Transverse colon (tissue), 4 donors: Measurements from ENCODE around the gene NYNRIN. TPM values are rescaled to one million over a fixed set of nuclear protein-coding genes. Genes with fewer than 3 reads are reported as not detected.
"Not testable (repeated sequence)": the region's sequence is repeated elsewhere in the genome, so short reads cannot be mapped to it uniquely, and the experiment has no call there.

Experiments used
- DNase-seq: peaks from one replicate; pipeline ENCODE4 v3.0.0-alpha.2; 2019
- H3K27ac ChIP-seq, 4 donors: fragments of 200-600 bp; sonication (generic); 2 replicates each; pipeline ENCODE4 v1.5.1; 2016 to 2018; ENCODE audit warnings: inconsistent platforms in 4 of 4
- H3K27me3 ChIP-seq: fragments of 200-600 bp; sonication (generic); 2 replicates; pipeline ENCODE4 v1.5.1; 2017; ENCODE audit warnings: inconsistent platforms
- H3K36me3 ChIP-seq, 4 donors: fragments of 200-600 bp; sonication (generic); 2 replicates each; pipeline ENCODE4 v1.5.1; 2017 to 2019; ENCODE audit warnings: inconsistent platforms in 4 of 4
- H3K4me1 ChIP-seq, 4 donors: fragments of 200-600 bp; sonication (generic); 2 replicates each; pipeline ENCODE4 v1.5.1; 2017 to 2020; ENCODE audit warnings: inconsistent platforms in 4 of 4
- H3K4me3 ChIP-seq, 4 donors: fragments of 200-600 bp; sonication (generic); 1 replicate in 1 of 4; 2 replicates in 3 of 4; pipeline versions ENCODE4 v1.5.1 to v1.6.1; 2017 to 2019; ENCODE audit warnings: inconsistent platforms in 4 of 4
- H3K9me3 ChIP-seq, 2 donors: fragments of 200-600 bp; sonication (generic); 2 replicates each; pipeline ENCODE4 v1.5.1; 2017 to 2019; ENCODE audit warnings: inconsistent platforms in 2 of 2
- CTCF ChIP-seq, 5 experiments: fragments of 200-600 bp in 3 of 5; fragments of 450-650 bp in 2 of 5; sonication (generic) in 3 of 5; IDR thresholded peaks; 1 replicate in 2 of 5; 2 replicates in 3 of 5; pipeline ENCODE4 v1.5.1; 2016 to 2017; ENCODE audit warnings: antibody characterized with exemption in 5 of 5, inconsistent platforms in 3 of 5, mild to moderate bottlenecking in 2 of 5, moderate library complexity in 1 of 5
- EP300 ChIP-seq: sonication (generic); formaldehyde crosslinking; IDR thresholded peaks from one replicate; pipeline ENCODE4 v1.6.1; 2017; ENCODE audit warnings: antibody characterized with exemption, low read depth
- POLR2A ChIP-seq: fragments of 450-650 bp; IDR thresholded peaks from one replicate; pipeline ENCODE4 v1.6.1; 2016; ENCODE audit warnings: antibody characterized with exemption, mild to moderate bottlenecking, moderate library complexity
- POLR2AphosphoS5 ChIP-seq, 3 donors: sonication (generic); formaldehyde crosslinking; IDR thresholded peaks; one replicate each; pipeline ENCODE4 v1.6.1; 2016; ENCODE audit warnings: antibody characterized with exemption in 3 of 3
- WGBS, 2 donors: methylation state at CpG; one replicate each; pipeline ENCODE4 v1.1.5; 2018; ENCODE audit warnings: low coverage in 1 of 2; 5-methylcytosine and 5-hydroxymethylcytosine counted together
- in situ Hi-C, 4 donors: fragments of 200-750 bp; cut with MboI; loops; one replicate each; pipeline versions ENCODE4 v1.15.0 to v1.15.1; 2017; ENCODE audit warnings: low sequenced_read_pairs in 3 of 4, low pct_ligation_motif_present in 1 of 4, low pct_unique_long_range_greater_than_20kb in 1 of 4
- intact Hi-C: fragments of 100-400 bp; cut with DNase I; formaldehyde crosslinking; loops from one replicate; pipeline ENCODE4 v1.15.1; 2023; ENCODE audit warnings: low total_unique reads
- total RNA-seq, 4 donors: library from RNA; depleted of rRNA; stranded (reverse); fragments of >200 nt; gene quantifications; one replicate each; pipeline ENCODE4 v1.1.0, GENCODE V29; 2016

NYNRIN gene
- total RNA-seq, 4 donors from 2014 or later = 2.6 to 11.4 (median 9.0) TPM

GRCh38 chr14:24382064-24382371 is 16.8 kb upstream of the NYNRIN start:
- Histone ChIP-seq H3K27me3 (no peaks in the 10 kb centered on the region), H3K9me3 (no peaks in the 10 kb centered on the region), H3K4me3 (no peak overlapping the region), H3K36me3 (no peaks in the 10 kb centered on the region), H3K27ac (no peak overlapping the region), H3K4me1 (peaks cover 0 to 7% (median 0%) of the 10 kb centered on the region in 4 donors)
- in situ Hi-C loops = no loop called here
- intact Hi-C loops = no loop called here
- no peak for DNase-seq
- TF ChIP-seq POLR2A (no peak), EP300 (no peak), CTCF (IDR thresholded peaks at IDR 0.05) (no peak)
- WGBS, 2 donors = 80 to 90% methylated on average over 2 to 4 of the region's 4 CpGs

GRCh38 chr14:24384169-24384568 is 14.6 kb upstream of the NYNRIN start:
- no peak for DNase-seq
- no peaks in the 10 kb centered on the region for H3K36me3 ChIP-seq
- no peak overlapping the region for H3K4me3 ChIP-seq
- in situ Hi-C loops = no loop called here
- no peaks in the 10 kb centered on the region for H3K4me1 ChIP-seq
- H3K9me3 ChIP-seq = no peaks in the 10 kb centered on the region
- no peaks in the 10 kb centered on the region for H3K27me3 ChIP-seq
- intact Hi-C loops = no loop called here
- TF ChIP-seq EP300 = no peak
- no peak for TF ChIP-seq CTCF (IDR thresholded peaks at IDR 0.05)
- TF ChIP-seq POLR2A = no peak
- no peak for TF ChIP-seq POLR2AphosphoS5 (IDR thresholded peaks at IDR 0.05)
- 87 to 96% methylated on average over 4 of the region's 4 CpGs for WGBS, 2 donors
- H3K27ac ChIP-seq = no peak overlapping the region

GRCh38 chr14:24385524-24385923 is 13.3 kb upstream of the NYNRIN start:
- Histone ChIP-seq H3K9me3 (no peaks in the 10 kb centered on the region), H3K4me1 (no peaks in the 10 kb centered on the region), H3K36me3 (no peaks in the 10 kb centered on the region), H3K27ac (no peak overlapping the region), H3K27me3 (no peaks in the 10 kb centered on the region), H3K4me3 (no peak overlapping the region)
- no peak for TF ChIP-seq POLR2AphosphoS5 (IDR thresholded peaks at IDR 0.05)
- TF ChIP-seq POLR2A = no peak
- TF ChIP-seq CTCF (IDR thresholded peaks at IDR 0.05) = no peak
- no peak for TF ChIP-seq EP300
- 74 to 78% methylated on average over 3 to 4 of the region's 4 CpGs for WGBS, 2 donors
- in situ Hi-C loops (no loop called here), intact Hi-C loops (no loop called here)
- DNase-seq = no peak

GRCh38 chr14:24387009-24387345 is 11.8 kb upstream of the NYNRIN start:
- no peaks in the 10 kb centered on the region for H3K36me3 ChIP-seq
- in situ Hi-C loops (no loop called here), intact Hi-C loops (no loop called here)
- 67 to 80% methylated on average over 2 of the region's 2 CpGs for WGBS, 2 donors
- H3K9me3 ChIP-seq = no peaks in the 10 kb centered on the region
- peaks cover 0 to under 1% (median 0%) of the 10 kb centered on the region in 4 donors for H3K4me1 ChIP-seq
- no peaks in the 10 kb centered on the region for H3K27me3 ChIP-seq
- no peak overlapping the region for H3K27ac ChIP-seq
- TF ChIP-seq POLR2AphosphoS5 (IDR thresholded peaks at IDR 0.05) (no peak), POLR2A (no peak), EP300 (no peak), CTCF (IDR thresholded peaks at IDR 0.05) (no peak)
- DNase-seq = no peak
- H3K4me3 ChIP-seq = no peak overlapping the region

GRCh38 chr14:24387579-24387978 is 11.2 kb upstream of the NYNRIN start:
- DNase-seq, H3K27ac ChIP-seq, H3K27me3 ChIP-seq, in situ Hi-C loops, H3K36me3 ChIP-seq, H3K4me3 ChIP-seq, intact Hi-C loops, H3K9me3 ChIP-seq, H3K4me1 ChIP-seq: not testable (repeated sequence)
- 80 to 88% methylated on average over 1 to 5 of the region's 5 CpGs for WGBS, 2 donors
